Measurements from ENCODE around the gene CD80. TPM values are rescaled to one million over a fixed set of nuclear protein-coding genes. Genes with fewer than 3 reads are reported as not detected.

The CD80 gene
- total RNA-seq = under 0.01 TPM in 1 of 2 replicates, not detected in the other

GRCh38 chr3:119559441-119559963 is at the start of gene CD80:
CD80 (minus strand) TSS chr3:119559614; CDS start chr3:119557728, 1,886 bp downstream.

GRCh38 chr3:119597548-119598288 is 38.3 kb upstream of the CD80 start, which contains the start of gene PLA1A:
PLA1A (plus strand) TSS chr3:119597885; CDS start chr3:119597914, 29 bp downstream.

GRCh38 chr3:119579366-119580066 is 20.1 kb upstream of the CD80 start, which contains the start of gene ADPRH:
ADPRH (plus strand) TSS chr3:119579492; CDS start chr3:119582170, 2,678 bp downstream.

GRCh38 chr3:119498186-119499011 is 61.0 kb downstream of the CD80 start, which contains the start of gene TIMMDC1:
TIMMDC1 (plus strand) TSS chr3:119498547; CDS start chr3:119498734, 187 bp downstream.

Other genes starting within 250 kb of the CD80 start
- 27.5 and 28.1 TPM in 2 replicates for gene TMEM39A, start 96.0 kb downstream of the CD80 start, total RNA-seq
- 16.2 and 16.3 TPM in 2 replicates for gene POGLUT1, start 90.7 kb downstream of the CD80 start, total RNA-seq
- 31.7 and 40.0 TPM in 2 replicates for gene TIMMDC1, start 61.1 kb downstream of the CD80 start, total RNA-seq
- 7.5 and 11.8 TPM in 2 replicates for gene ADPRH, start 19.9 kb upstream of the CD80 start, total RNA-seq
- 2.8 and 7.3 TPM in 2 replicates for gene PLA1A, start 38.3 kb upstream of the CD80 start, total RNA-seq
- gene POPDC2, start 101.0 kb upstream of the CD80 start, total RNA-seq = 0.17 and 0.33 TPM in 2 replicates
- 19.8 and 29.8 TPM in 2 replicates for gene COX17, start 117.8 kb upstream of the CD80 start, total RNA-seq
- not detected in 2 replicates for gene CFAP91, start 143.4 kb upstream of the CD80 start, total RNA-seq
- gene NR1I2, start 222.5 kb upstream of the CD80 start, total RNA-seq = not detected in 2 replicates

Data from dermis lymphatic vessel endothelial cell (primary cell).